H9 (cell line): ENCODE measurements around the gene CLIP4. TPM values are rescaled to one million over a fixed set of nuclear protein-coding genes. Genes with fewer than 3 reads are reported as not detected.

Source experiments
- DNase-seq: peaks from one replicate; pipeline ENCODE4 v3.0.0-alpha.2; 2017
- H2AFZ ChIP-seq: one replicate; pipeline ENCODE4 v1.6.1; 2013; ENCODE audit warnings: mild to moderate bottlenecking, low read length, control low read depth, moderate library complexity
- H2AK5ac ChIP-seq: 2 replicates; pipeline ENCODE4 v1.6.1; 2013; ENCODE audit warnings: low read length, control low read depth, mixed read lengths; ENCODE audit not compliant: insufficient read length
- H2BK120ac ChIP-seq: one replicate; pipeline ENCODE4 v1.6.1; 2013; ENCODE audit warnings: low read depth, mild to moderate bottlenecking, low read length, control low read depth, inconsistent platforms; ENCODE audit not compliant: poor library complexity, severe bottlenecking
- H2BK12ac ChIP-seq: 2 replicates; pipeline ENCODE4 v1.6.1; 2013; ENCODE audit warnings: low read length, control low read depth, mixed read lengths, low read depth; ENCODE audit not compliant: insufficient read length
- H2BK15ac ChIP-seq: 2 replicates; pipeline ENCODE4 v1.6.1; 2013; ENCODE audit warnings: low read depth, low read length, control low read depth
- H2BK20ac ChIP-seq: one replicate; pipeline ENCODE4 v1.6.1; 2013; ENCODE audit warnings: low read depth, mild to moderate bottlenecking, low read length, control low read depth, inconsistent platforms; ENCODE audit not compliant: poor library complexity, severe bottlenecking
- H2BK5ac ChIP-seq: 2 replicates; pipeline ENCODE4 v1.6.1; 2013; ENCODE audit warnings: low read length, control low read depth, mixed read lengths; ENCODE audit not compliant: insufficient read length
- H3K14ac ChIP-seq: 2 replicates; pipeline ENCODE4 v1.6.1; 2013; ENCODE audit warnings: low read length, control low read depth; ENCODE audit not compliant: insufficient read depth
- H3K18ac ChIP-seq: 2 replicates; pipeline ENCODE4 v1.6.1; 2013; ENCODE audit warnings: low read depth, mild to moderate bottlenecking, mixed read lengths, low read length, control low read depth; ENCODE audit not compliant: insufficient read length
- H3K23ac ChIP-seq: 2 replicates; pipeline ENCODE4 v1.6.1; 2013; ENCODE audit warnings: low read length, control low read depth, mixed read lengths, low read depth; ENCODE audit not compliant: insufficient read length
- H3K23me2 ChIP-seq: 2 replicates; pipeline ENCODE4 v1.6.1; 2013; ENCODE audit warnings: low read depth, mild to moderate bottlenecking, mixed read lengths, low read length, control low read depth; ENCODE audit not compliant: insufficient read length, poor library complexity, severe bottlenecking
- H3K27ac ChIP-seq: 2 replicates; pipeline ENCODE4 v1.5.1; 2013; ENCODE audit warnings: low read length, control low read depth, mixed read lengths, low read depth; ENCODE audit not compliant: insufficient read length
- H3K27me3 ChIP-seq: 2 replicates; pipeline ENCODE4 v1.6.1; 2013; ENCODE audit warnings: low read length, control low read depth, inconsistent platforms; ENCODE audit not compliant: insufficient read depth
- H3K4ac ChIP-seq: 2 replicates; pipeline ENCODE4 v1.6.1; 2013; ENCODE audit warnings: low read depth, mild to moderate bottlenecking, control low read depth, inconsistent platforms, low read length, moderate library complexity
- H3K4me1 ChIP-seq: 2 replicates; pipeline ENCODE4 v1.6.1; 2013; ENCODE audit warnings: low read length, control low read depth, inconsistent platforms; ENCODE audit not compliant: insufficient read depth
- H3K4me2 ChIP-seq: 2 replicates; pipeline ENCODE4 v1.6.1; 2013; ENCODE audit warnings: low read length, control low read depth, mixed read lengths; ENCODE audit not compliant: insufficient read length, insufficient read depth
- H3K56ac ChIP-seq: 2 replicates; pipeline ENCODE4 v1.6.1; 2013; ENCODE audit warnings: low read depth, mild to moderate bottlenecking, mixed read lengths, low read length, control low read depth; ENCODE audit not compliant: insufficient read length
- H3K79me1 ChIP-seq: 2 replicates; pipeline ENCODE4 v1.6.1; 2013; ENCODE audit warnings: low read depth, mild to moderate bottlenecking, moderate library complexity, low read length, control low read depth, inconsistent platforms; ENCODE audit not compliant: insufficient read depth, poor library complexity, severe bottlenecking
- H3K79me2 ChIP-seq: 2 replicates; pipeline ENCODE4 v1.6.1; 2013; ENCODE audit warnings: low read length, control low read depth, inconsistent platforms; ENCODE audit not compliant: insufficient read depth
- H3K9ac ChIP-seq: 2 replicates; pipeline ENCODE4 v1.6.1; 2013; ENCODE audit warnings: low read length, control low read depth, mixed read lengths; ENCODE audit not compliant: insufficient read length; ENCODE audit errors: extremely low read depth
- H3K9me3 ChIP-seq: one replicate; pipeline ENCODE4 v1.6.1; 2013; ENCODE audit warnings: low read depth, low read length, inconsistent platforms; ENCODE audit not compliant: control insufficient read depth
- H3T11ph ChIP-seq: one replicate; pipeline ENCODE4 v1.6.1; 2013; ENCODE audit warnings: mild to moderate bottlenecking, low read length, control low read depth, inconsistent platforms
- H4K20me1 ChIP-seq: one replicate; pipeline ENCODE4 v1.6.1; 2013; ENCODE audit not compliant: control insufficient read depth, insufficient read length, insufficient read depth
- H4K5ac ChIP-seq: 2 replicates; pipeline ENCODE4 v1.6.1; 2013; ENCODE audit warnings: low read depth, mild to moderate bottlenecking, mixed read lengths, low read length, control low read depth; ENCODE audit not compliant: insufficient read length
- H4K8ac ChIP-seq: replicated peaks from 2 replicates; pipeline ENCODE4 v1.6.1; 2013; ENCODE audit warnings: low read length, control low read depth, mixed read lengths, low read depth; ENCODE audit not compliant: insufficient read length
- H4K91ac ChIP-seq: 2 replicates; pipeline ENCODE4 v1.6.1; 2013; ENCODE audit warnings: low read depth, mild to moderate bottlenecking, moderate library complexity, mixed read lengths, low read length, control low read depth; ENCODE audit not compliant: insufficient read length
- H3K27ac Mint-ChIP-seq, 3 experiments: 2 replicates in 2 of 3; 3 replicates in 1 of 3; pipeline ENCODE4 v1.8.0; 2020 to 2021; ENCODE audit warnings: mixed read lengths in 3 of 3, mild to moderate bottlenecking in 1 of 3, moderate library complexity in 1 of 3
- H3K27me3 Mint-ChIP-seq: 2 replicates; pipeline ENCODE4 v1.8.0; 2021; ENCODE audit warnings: low read depth, mild to moderate bottlenecking, moderate library complexity, mixed read lengths
- H3K36me3 Mint-ChIP-seq, 3 experiments: 2 replicates in 2 of 3; 3 replicates in 1 of 3; pipeline ENCODE4 v1.8.0; 2020 to 2021; ENCODE audit warnings: low read depth in 3 of 3, mixed read lengths in 3 of 3; ENCODE audit not compliant: insufficient read depth in 1 of 3
- H3K4me1 Mint-ChIP-seq, 2 experiments: 2 replicates each; pipeline ENCODE4 v1.8.0; 2020; ENCODE audit warnings: mixed read lengths in 2 of 2
- H3K4me3 Mint-ChIP-seq, 2 experiments: 2 replicates in 1 of 2; 3 replicates in 1 of 2; pipeline ENCODE4 v1.8.0; 2020 to 2021; ENCODE audit warnings: mild to moderate bottlenecking in 2 of 2, mixed read lengths in 2 of 2, moderate library complexity in 1 of 2
- H3K9me3 Mint-ChIP-seq, 2 experiments: 2 replicates in 1 of 2; 3 replicates in 1 of 2; pipeline ENCODE4 v1.8.0; 2020; ENCODE audit warnings: mild to moderate bottlenecking in 2 of 2, mixed read lengths in 2 of 2, moderate library complexity in 1 of 2
- CTCF ChIP-seq: fragments of 200-600 bp; sonication (generic); conservative IDR thresholded peaks from 3 replicates; pipeline ENCODE4 v1.8.0; 2021; ENCODE audit warnings: antibody characterized with exemption, mild to moderate bottlenecking
- WGBS: extraction: QIAGEN DNeasy Blood & Tissue Kit; methylation state at CpG from one replicate; pipeline ENCODE4 v1.1.7; 2013; ENCODE audit warnings: missing lambda C conversion rate, low lambda C conversion rate, mixed read lengths; ENCODE audit not compliant: insufficient read length; ENCODE audit errors: extremely low coverage; 5-methylcytosine and 5-hydroxymethylcytosine counted together
- total RNA-seq: library from RNA; stranded (reverse); gene quantifications from 2 replicates; pipeline ENCODE4 v1.2.1, GENCODE V29; 2021

CLIP4 gene
- total RNA-seq, 1 experiment from 2014 or later = 0.66 TPM

GRCh38 chr2:29218071-29218470 lies 102.9 kb downstream of the CLIP4 start:
- H4K8ac ChIP-seq = no peak overlapping the region
- no peaks in the 10 kb centered on the region for H3K23me2 ChIP-seq
- Mint-ChIP-seq H3K27ac (no peak overlapping the region; a peak in 1 of 7 replicates), H3K9me3 (no peaks in the 10 kb centered on the region), H3K4me1 (peaks cover 13 to 18% of the 10 kb centered on the region in 2 experiments), H3K4me3 (no peak overlapping the region), H3K36me3 (no peaks in the 10 kb centered on the region), H3K27me3 (no peaks in the 10 kb centered on the region; the same call in 1 of the 2 replicates)
- no peak overlapping the region for H2BK120ac ChIP-seq
- H3T11ph ChIP-seq = no peak overlapping the region
- no peaks in the 10 kb centered on the region for H3K4me1 ChIP-seq
- H2AFZ ChIP-seq = no peak overlapping the region
- no CpG with 5 or more reads among the region's 6 CpGs for WGBS
- no peak for TF ChIP-seq CTCF
- no peaks in the 10 kb centered on the region for H3K9me3 ChIP-seq
- no peak overlapping the region for H4K5ac ChIP-seq
- H3K79me2 ChIP-seq = no peaks in the 10 kb centered on the region
- no peak for DNase-seq
- no peak overlapping the region for H2AK5ac ChIP-seq
- no peak overlapping the region for H3K56ac ChIP-seq
- no peak overlapping the region for H2BK20ac ChIP-seq
- no peak overlapping the region for H3K4ac ChIP-seq
- H3K9ac ChIP-seq = no peak overlapping the region
- H3K27ac ChIP-seq = no peak overlapping the region
- no peak overlapping the region for H3K14ac ChIP-seq
- H3K23ac ChIP-seq = no peak overlapping the region
- H2BK12ac ChIP-seq = no peak overlapping the region
- no peak overlapping the region for H2BK5ac ChIP-seq
- no peaks in the 10 kb centered on the region for H3K27me3 ChIP-seq
- H4K20me1 ChIP-seq = no peaks in the 10 kb centered on the region
- H2BK15ac ChIP-seq = no peak overlapping the region
- no peak overlapping the region for H3K18ac ChIP-seq
- no peak overlapping the region for H4K91ac ChIP-seq
- H3K4me2 ChIP-seq = no peak overlapping the region
- H3K79me1 ChIP-seq = no peaks in the 10 kb centered on the region
